ENCODE measurements around the gene SUV39H1. TPM values are rescaled to one million over a fixed set of nuclear protein-coding genes. Genes with fewer than 3 reads are reported as not detected.
"Not testable (repeated sequence)": the region's sequence is repeated elsewhere in the genome, so short reads cannot be mapped to it uniquely, and the experiment has no call there.

The SUV39H1 gene
- total RNA-seq, 2 experiments from 2014 or later, result 26.8 to 28.4 TPM

DNA sequence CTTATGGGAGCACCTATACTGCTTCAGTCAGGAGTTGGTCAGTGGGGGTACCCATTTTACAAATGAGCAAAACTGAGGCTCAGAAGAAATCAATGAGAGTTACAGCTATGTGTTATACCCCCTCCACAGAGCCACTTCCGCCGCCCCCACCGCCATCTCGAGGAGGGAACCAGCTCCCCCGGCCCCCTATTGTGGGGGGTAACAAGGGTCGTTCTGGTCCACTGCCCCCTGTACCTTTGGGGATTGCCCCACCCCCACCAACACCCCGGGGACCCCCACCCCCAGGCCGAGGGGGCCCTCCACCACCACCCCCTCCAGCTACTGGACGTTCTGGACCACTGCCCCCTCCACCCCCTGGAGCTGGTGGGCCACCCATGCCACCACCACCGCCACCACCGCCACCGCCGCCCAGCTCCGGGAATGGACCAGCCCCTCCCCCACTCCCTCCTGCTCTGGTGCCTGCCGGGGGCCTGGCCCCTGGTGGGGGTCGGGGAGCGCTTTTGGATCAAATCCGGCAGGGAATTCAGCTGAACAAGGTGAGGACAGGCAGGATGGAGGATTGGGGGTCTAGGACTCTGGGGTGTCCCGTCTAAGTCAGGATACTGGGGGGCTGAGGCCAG, 7.9 kb upstream of the SUV39H1 start:
- Mint-ChIP-seq H3K4me1 (ENCODE audit: low read depth) (peaks cover 30% of the 10 kb centered on the region), H3K36me3 (ENCODE audit: low read depth) (peaks cover 48% of the 10 kb centered on the region), H3K4me3 (no peak overlapping the region), H3K27ac (no peak overlapping the region), H3K9me3 (no peaks in the 10 kb centered on the region), H3K27me3 (no peaks in the 10 kb centered on the region)
- no peak for DNase-seq
- ChIA-PET CTCF (no interaction called here), POLR2A (interaction anchor here (1.3 kb wide), 1 partner anchor 10 kb away, joined by 6 read pairs; no protein-coding TSS in a partner anchor)
- TF ChIP-seq, protein P1, sequence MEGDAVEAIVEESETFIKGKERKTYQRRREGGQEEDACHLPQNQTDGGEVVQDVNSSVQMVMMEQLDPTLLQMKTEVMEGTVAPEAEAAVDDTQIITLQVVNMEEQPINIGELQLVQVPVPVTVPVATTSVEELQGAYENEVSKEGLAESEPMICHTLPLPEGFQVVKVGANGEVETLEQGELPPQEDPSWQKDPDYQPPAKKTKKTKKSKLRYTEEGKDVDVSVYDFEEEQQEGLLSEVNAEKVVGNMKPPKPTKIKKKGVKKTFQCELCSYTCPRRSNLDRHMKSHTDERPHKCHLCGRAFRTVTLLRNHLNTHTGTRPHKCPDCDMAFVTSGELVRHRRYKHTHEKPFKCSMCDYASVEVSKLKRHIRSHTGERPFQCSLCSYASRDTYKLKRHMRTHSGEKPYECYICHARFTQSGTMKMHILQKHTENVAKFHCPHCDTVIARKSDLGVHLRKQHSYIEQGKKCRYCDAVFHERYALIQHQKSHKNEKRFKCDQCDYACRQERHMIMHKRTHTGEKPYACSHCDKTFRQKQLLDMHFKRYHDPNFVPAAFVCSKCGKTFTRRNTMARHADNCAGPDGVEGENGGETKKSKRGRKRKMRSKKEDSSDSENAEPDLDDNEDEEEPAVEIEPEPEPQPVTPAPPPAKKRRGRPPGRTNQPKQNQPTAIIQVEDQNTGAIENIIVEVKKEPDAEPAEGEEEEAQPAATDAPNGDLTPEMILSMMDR (IDR thresholded peaks at IDR 0.05), result no peak
- ATAC-seq, result no peak
- intact Hi-C loops (cut with micrococcal nuclease), result no loop called here

DNA sequence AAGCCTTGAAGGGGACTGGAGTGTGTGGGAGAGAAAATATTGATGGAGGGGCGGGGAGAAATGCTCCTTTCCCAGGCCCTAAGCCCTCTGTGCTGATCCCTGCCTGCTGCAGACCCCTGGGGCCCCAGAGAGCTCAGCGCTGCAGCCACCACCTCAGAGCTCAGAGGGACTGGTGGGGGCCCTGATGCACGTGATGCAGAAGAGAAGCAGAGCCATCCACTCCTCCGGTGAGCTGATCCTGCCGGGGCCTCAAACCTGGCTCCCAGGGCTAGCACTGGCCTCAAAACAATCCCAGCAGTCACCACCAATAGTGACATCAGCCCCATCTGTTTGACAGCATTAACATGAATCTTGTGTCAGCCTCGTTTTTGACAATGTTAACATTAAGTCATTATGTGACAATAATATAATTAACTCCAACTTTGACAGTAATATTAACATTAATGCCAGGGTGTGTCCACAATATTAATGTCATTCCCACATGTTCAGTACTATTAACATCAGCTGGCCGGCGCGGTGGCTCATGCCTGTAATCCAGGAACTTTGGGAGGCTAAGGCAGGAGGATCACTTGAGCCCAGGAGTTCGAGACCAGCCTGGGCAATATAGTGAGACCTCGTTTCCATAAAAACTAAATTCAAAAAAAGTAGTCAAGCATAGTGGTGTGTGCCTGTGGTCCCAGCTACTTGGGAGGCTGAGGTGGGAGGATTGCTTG, 7.2 kb upstream of the SUV39H1 start:
- no peak overlapping the region for H3K27ac Mint-ChIP-seq
- POLR2A ChIA-PET, result interaction anchor here (1.3 kb wide), 1 partner anchor 11 kb away, joined by 6 read pairs; no protein-coding TSS in a partner anchor
- CTCF ChIA-PET, result no interaction called here
- ATAC-seq, result no peak
- H3K4me1 Mint-ChIP-seq (ENCODE audit: low read depth), result peaks cover 29% of the 10 kb centered on the region
- peaks cover 41% of the 10 kb centered on the region for H3K36me3 Mint-ChIP-seq (ENCODE audit: low read depth)
- DNase-seq, result no peak
- H3K4me3 Mint-ChIP-seq, result no peak overlapping the region
- intact Hi-C loops (cut with micrococcal nuclease), result no loop called here
- H3K9me3 Mint-ChIP-seq, result no peaks in the 10 kb centered on the region
- no peaks in the 10 kb centered on the region for H3K27me3 Mint-ChIP-seq
- TF ChIP-seq, protein P1 (IDR thresholded peaks at IDR 0.05), result no peak

DNA sequence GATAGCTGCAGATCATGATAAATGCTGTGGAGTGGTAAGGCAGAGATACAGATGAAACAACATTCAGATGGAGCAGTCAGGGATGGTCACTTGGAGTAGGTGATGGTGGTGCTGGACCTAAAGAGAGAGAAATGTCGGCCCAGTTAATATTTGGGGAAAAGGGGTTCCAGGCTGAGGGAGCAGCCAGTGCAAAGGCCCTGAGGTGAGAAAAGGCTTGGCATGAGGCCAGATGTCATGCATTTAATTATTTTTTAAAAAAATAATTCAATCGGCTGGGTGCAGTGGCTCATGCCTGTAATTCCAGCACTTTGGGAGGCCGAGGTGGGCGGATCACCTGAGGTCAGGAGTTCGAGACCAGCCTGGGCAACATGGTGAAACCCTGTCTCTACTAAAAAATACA, 4.8 kb upstream of the SUV39H1 start:
- H3K27ac Mint-ChIP-seq; H3K27me3 Mint-ChIP-seq; H3K9me3 Mint-ChIP-seq; intact Hi-C loops (cut with micrococcal nuclease); ATAC-seq; H3K4me3 Mint-ChIP-seq; DNase-seq: not testable (repeated sequence)
- H3K4me1 Mint-ChIP-seq (ENCODE audit: low read depth), result peaks cover 20% of the 10 kb centered on the region
- POLR2A ChIA-PET, result interaction anchor here (0.8 kb wide), 1 partner anchor 9 kb away, joined by 3 read pairs; no protein-coding TSS in a partner anchor
- peaks cover 19% of the 10 kb centered on the region for H3K36me3 Mint-ChIP-seq (ENCODE audit: low read depth)
- CTCF ChIA-PET, result interaction anchor here (1.6 kb wide), 1 partner anchor 44 kb away, joined by 4 read pairs; no protein-coding TSS in a partner anchor

DNA sequence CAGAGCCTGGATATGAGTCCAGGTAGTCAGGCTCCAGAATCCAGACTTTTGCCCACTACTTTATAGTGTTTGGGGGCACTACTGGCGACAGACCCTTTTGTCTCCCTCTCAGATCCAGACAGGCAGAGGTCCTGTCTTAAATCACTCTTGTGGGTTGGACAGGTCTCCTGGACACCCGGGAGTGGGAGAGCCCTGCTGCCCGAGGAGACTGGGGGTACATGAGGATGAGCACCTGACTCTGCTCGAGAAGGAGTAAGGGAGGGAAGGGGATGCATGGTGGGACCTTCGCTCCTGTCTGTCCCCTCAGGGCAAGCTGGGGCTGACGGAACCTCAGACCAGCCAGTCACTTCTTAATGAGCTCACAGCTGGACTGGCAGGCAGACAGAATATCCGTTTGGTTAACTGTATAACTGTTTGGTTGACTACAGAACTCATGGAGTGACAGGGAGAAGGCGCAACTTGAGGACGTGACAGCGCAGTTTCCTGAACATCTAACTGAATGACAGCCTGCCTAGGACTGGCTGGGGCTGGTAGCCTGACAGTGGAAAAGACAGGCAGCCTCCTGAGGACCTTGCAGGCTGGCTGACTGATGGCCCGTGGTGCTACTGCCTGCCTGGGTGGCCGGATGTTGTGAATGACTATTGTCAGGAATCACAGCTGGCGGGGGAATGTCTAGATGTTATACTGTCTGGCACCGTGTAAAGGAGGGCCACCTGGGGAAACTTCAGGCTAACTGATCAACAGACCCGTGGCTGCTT, 1.6 kb upstream of the SUV39H1 start:
- Mint-ChIP-seq H3K36me3 (ENCODE audit: low read depth) (peaks cover 19% of the 10 kb centered on the region), H3K4me1 (ENCODE audit: low read depth) (peaks cover 26% of the 10 kb centered on the region), H3K9me3 (no peaks in the 10 kb centered on the region), H3K27me3 (no peaks in the 10 kb centered on the region), H3K27ac (peak overlapping the region; percentile 94), H3K4me3 (peak overlapping the region; percentile 81)
- DNase-seq (no peak), ATAC-seq (no peak)
- intact Hi-C loops (cut with micrococcal nuclease), result no loop called here
- ChIA-PET POLR2A (interaction anchor here (0.9 to 1.4 kb wide), 4 partner anchors 12 to 116 kb away, joined by 4 to 6 read pairs (median 4); partner anchors contain the start of gene WAS), CTCF (interaction anchor here (1.6 kb wide), 1 partner anchor 11 kb away, joined by 5 read pairs; the partner anchor contains the start of gene WAS)
- TF ChIP-seq, protein P1 (IDR thresholded peaks at IDR 0.05), result no peak

DNA sequence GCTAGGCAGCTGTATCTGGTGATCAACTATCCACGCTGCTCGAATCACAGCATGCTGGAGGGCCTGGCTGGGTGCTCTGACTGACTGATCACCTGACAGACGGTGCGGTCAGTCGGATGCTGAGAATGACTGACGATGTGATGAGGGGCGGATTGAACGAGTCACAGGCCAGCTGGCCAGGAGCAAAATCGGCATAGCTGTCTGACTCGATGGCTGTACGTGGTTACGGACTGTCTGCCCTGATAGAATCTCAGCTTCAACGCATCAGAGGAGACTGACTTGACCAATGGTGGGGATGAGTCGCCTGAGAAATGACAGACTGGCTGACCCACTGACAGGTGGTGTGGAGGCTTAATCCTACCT, 1.0 kb upstream of the SUV39H1 start:
- Mint-ChIP-seq H3K27ac (peak overlapping the region; percentile 94), H3K27me3 (no peaks in the 10 kb centered on the region), H3K9me3 (no peaks in the 10 kb centered on the region), H3K4me1 (ENCODE audit: low read depth) (peaks cover 26% of the 10 kb centered on the region), H3K36me3 (ENCODE audit: low read depth) (peaks cover 17% of the 10 kb centered on the region), H3K4me3 (peak overlapping the region; percentile 81)
- ATAC-seq (no peak), DNase-seq (no peak)
- POLR2A ChIA-PET, result interaction anchor here (0.9 to 1.4 kb wide), 4 partner anchors 12 to 117 kb away, joined by 4 to 6 read pairs (median 4); partner anchors contain the start of gene WAS
- intact Hi-C loops (cut with micrococcal nuclease), result no loop called here
- TF ChIP-seq, protein P1 (IDR thresholded peaks at IDR 0.05), result no peak
- CTCF ChIA-PET, result interaction anchor here (1.6 kb wide), 1 partner anchor 12 kb away, joined by 5 read pairs; the partner anchor contains the start of gene WAS

Data from activated CD8-positive, alpha-beta T cell treated with anti-CD3 and anti-CD28 coated beads for 36 hours (primary cell).